ENCODE measurements around the gene DYNC2LI1.

The DYNC2LI1 gene

GRCh38 chr2:43736637-43737036, 37.2 kb upstream of the DYNC2LI1 start:
- Histone ChIP-seq H3K79me2 (ENCODE audit: low read length) (no peaks in the 10 kb centered on the region), H3K27ac (ENCODE audit: low read length) (no peak overlapping the region), H2AFZ (ENCODE audit: low read length) (no peak overlapping the region), H4K20me1 (ENCODE audit: insufficient read depth, low read length) (no peaks in the 10 kb centered on the region), H3K9me3 (replicated peaks; ENCODE audit: insufficient read depth, low read length) (no peaks in the 10 kb centered on the region), H3K4me3 (ENCODE audit: low read length) (no peak overlapping the region), H3K27me3 (replicated peaks; ENCODE audit: insufficient read depth, low read length) (no peaks in the 10 kb centered on the region), H3K36me3 (replicated peaks; ENCODE audit: insufficient read depth, low read length) (no peaks in the 10 kb centered on the region), H3F3A (ENCODE audit: insufficient read depth, low read length) (no peaks in the 10 kb centered on the region), H3K9me2 (replicated peaks; ENCODE audit: insufficient read depth, low read length) (no peaks in the 10 kb centered on the region), H3K4me1 (ENCODE audit: low read length) (no peaks in the 10 kb centered on the region), H3K9ac (ENCODE audit: low read length) (no peak overlapping the region), H3K4me2 (ENCODE audit: low read depth, low read length) (no peak overlapping the region)
- DNase-seq, result no peak
- TF ChIP-seq EZH2phosphoT487 (IDR thresholded peaks at IDR 0.05; ENCODE audit: low read length), result no peak
- TF ChIP-seq EZH2 (optimal IDR thresholded peaks at IDR 0.05; ENCODE audit: low read depth, low read length), result no peak
- TF ChIP-seq, protein P1, sequence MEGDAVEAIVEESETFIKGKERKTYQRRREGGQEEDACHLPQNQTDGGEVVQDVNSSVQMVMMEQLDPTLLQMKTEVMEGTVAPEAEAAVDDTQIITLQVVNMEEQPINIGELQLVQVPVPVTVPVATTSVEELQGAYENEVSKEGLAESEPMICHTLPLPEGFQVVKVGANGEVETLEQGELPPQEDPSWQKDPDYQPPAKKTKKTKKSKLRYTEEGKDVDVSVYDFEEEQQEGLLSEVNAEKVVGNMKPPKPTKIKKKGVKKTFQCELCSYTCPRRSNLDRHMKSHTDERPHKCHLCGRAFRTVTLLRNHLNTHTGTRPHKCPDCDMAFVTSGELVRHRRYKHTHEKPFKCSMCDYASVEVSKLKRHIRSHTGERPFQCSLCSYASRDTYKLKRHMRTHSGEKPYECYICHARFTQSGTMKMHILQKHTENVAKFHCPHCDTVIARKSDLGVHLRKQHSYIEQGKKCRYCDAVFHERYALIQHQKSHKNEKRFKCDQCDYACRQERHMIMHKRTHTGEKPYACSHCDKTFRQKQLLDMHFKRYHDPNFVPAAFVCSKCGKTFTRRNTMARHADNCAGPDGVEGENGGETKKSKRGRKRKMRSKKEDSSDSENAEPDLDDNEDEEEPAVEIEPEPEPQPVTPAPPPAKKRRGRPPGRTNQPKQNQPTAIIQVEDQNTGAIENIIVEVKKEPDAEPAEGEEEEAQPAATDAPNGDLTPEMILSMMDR (IDR thresholded peaks at IDR 0.05; ENCODE audit: low read length), result no peak

DNA sequence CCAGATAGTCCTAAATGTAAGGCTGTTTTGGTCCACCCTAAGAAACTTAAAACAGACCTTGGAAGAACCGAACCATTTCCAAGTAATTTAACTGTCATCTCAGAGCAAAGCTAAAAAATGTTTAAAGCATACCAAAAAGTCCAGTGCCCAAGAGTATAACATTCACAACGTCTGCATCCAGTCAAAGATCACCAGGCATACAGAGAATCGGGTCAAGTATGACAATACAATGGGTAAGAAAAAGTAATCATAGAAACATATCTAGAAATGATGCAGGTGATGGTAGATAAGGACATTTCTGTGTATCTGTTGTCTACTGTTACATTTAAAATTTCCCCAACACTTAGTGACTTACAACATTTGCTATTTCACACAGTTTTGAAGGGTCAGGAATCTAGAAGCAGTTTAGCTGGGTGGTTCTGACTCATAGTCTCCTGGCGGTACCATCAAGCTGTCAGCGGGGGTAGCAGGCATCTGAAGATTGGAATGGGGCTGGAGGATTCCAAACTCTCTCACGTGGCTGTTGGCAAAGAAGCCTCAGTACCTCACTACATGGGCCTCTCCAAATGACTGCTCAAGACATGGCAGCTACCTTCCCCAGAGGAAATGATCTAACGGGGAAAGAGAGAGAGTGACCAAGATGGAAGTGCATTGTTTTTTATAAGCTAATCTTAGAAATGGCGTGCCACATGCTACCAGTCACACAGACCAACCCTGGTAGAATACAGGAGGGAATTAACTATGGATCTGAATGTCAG, 36.6 kb upstream of the DYNC2LI1 start:
- H3K4me3 ChIP-seq (ENCODE audit: low read length), result no peak overlapping the region
- no peak overlapping the region for H3K9ac ChIP-seq (ENCODE audit: low read length)
- TF ChIP-seq EZH2phosphoT487 (IDR thresholded peaks at IDR 0.05; ENCODE audit: low read length), result no peak
- TF ChIP-seq, protein P1 (IDR thresholded peaks at IDR 0.05; ENCODE audit: low read length), result no peak
- no peak overlapping the region for H3K27ac ChIP-seq (ENCODE audit: low read length)
- H3K79me2 ChIP-seq (ENCODE audit: low read length), result no peaks in the 10 kb centered on the region
- H3K9me2 ChIP-seq (replicated peaks; ENCODE audit: insufficient read depth, low read length), result no peaks in the 10 kb centered on the region
- H3K27me3 ChIP-seq (replicated peaks; ENCODE audit: insufficient read depth, low read length), result no peaks in the 10 kb centered on the region
- DNase-seq, result no peak
- H3K36me3 ChIP-seq (replicated peaks; ENCODE audit: insufficient read depth, low read length), result no peaks in the 10 kb centered on the region
- H3K9me3 ChIP-seq (replicated peaks; ENCODE audit: insufficient read depth, low read length), result no peaks in the 10 kb centered on the region
- H2AFZ ChIP-seq (ENCODE audit: low read length), result no peak overlapping the region
- H3K4me1 ChIP-seq (ENCODE audit: low read length), result no peaks in the 10 kb centered on the region
- no peaks in the 10 kb centered on the region for H4K20me1 ChIP-seq (ENCODE audit: insufficient read depth, low read length)
- no peaks in the 10 kb centered on the region for H3F3A ChIP-seq (ENCODE audit: insufficient read depth, low read length)
- H3K4me2 ChIP-seq (ENCODE audit: low read depth, low read length), result no peak overlapping the region

DNA sequence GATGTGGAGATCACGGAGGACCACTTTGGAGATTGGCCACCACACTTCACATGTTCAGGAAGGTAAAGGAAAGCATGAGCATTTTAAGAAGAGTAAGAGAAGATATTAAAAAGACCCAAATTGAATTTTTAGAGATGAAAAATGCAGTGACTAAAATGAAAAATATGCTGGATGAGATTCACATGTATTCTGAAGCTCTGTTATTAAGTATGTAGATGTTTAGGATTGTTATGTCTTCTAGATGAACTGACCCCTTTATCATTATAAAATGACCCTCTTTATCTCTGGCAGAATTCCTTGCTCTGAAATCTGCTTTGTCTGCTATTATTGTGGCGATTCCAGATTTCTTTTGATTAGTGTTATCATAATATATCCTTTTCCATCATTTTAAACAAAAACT, 36.0 kb upstream of the DYNC2LI1 start:
- Histone ChIP-seq H3K36me3 (replicated peaks; ENCODE audit: insufficient read depth, low read length) (no peaks in the 10 kb centered on the region), H3K9ac (ENCODE audit: low read length) (no peak overlapping the region), H3K4me2 (ENCODE audit: low read depth, low read length) (no peak overlapping the region), H3K27me3 (replicated peaks; ENCODE audit: insufficient read depth, low read length) (no peaks in the 10 kb centered on the region), H3K4me3 (ENCODE audit: low read length) (no peak overlapping the region), H3K9me2 (replicated peaks; ENCODE audit: insufficient read depth, low read length) (no peaks in the 10 kb centered on the region), H3K4me1 (ENCODE audit: low read length) (no peaks in the 10 kb centered on the region), H3K27ac (ENCODE audit: low read length) (no peak overlapping the region), H3K9me3 (replicated peaks; ENCODE audit: insufficient read depth, low read length) (no peaks in the 10 kb centered on the region), H3K79me2 (ENCODE audit: low read length) (no peaks in the 10 kb centered on the region), H2AFZ (ENCODE audit: low read length) (no peak overlapping the region), H3F3A (ENCODE audit: insufficient read depth, low read length) (no peaks in the 10 kb centered on the region), H4K20me1 (ENCODE audit: insufficient read depth, low read length) (no peaks in the 10 kb centered on the region)
- no peak for DNase-seq
- TF ChIP-seq EZH2phosphoT487 (IDR thresholded peaks at IDR 0.05; ENCODE audit: low read length) (no peak), EZH2 (optimal IDR thresholded peaks at IDR 0.05; ENCODE audit: low read depth, low read length) (no peak)
- TF ChIP-seq, protein P1 (IDR thresholded peaks at IDR 0.05; ENCODE audit: low read length), result no peak

Data from MM.1S (cell line).